Prostate gland (tissue), 2 donors: ENCODE results near the gene VAV2.

Experiments
- POLR2A ChIP-seq: fragments of 450-650 bp; IDR thresholded peaks from one replicate; pipeline ENCODE4 v1.6.1; 2016; ENCODE audit warnings: antibody characterized with exemption, mild to moderate bottlenecking
- TF ChIP-seq, protein P1 (sequence below), 4 experiments: fragments of 200-600 bp in 2 of 4; fragments of 450-650 bp in 2 of 4; sonication (generic) in 2 of 4; IDR thresholded peaks; 1 replicate in 3 of 4; 2 replicates in 1 of 4; pipeline ENCODE4 v1.5.1; 2016 to 2019; ENCODE audit warnings: antibody characterized with exemption in 4 of 4, mild to moderate bottlenecking in 2 of 4, moderate library complexity in 2 of 4

GRCh38 chr9:133968966-133969617 lies 23.0 kb downstream of the VAV2 start:
- TF ChIP-seq, protein P1, sequence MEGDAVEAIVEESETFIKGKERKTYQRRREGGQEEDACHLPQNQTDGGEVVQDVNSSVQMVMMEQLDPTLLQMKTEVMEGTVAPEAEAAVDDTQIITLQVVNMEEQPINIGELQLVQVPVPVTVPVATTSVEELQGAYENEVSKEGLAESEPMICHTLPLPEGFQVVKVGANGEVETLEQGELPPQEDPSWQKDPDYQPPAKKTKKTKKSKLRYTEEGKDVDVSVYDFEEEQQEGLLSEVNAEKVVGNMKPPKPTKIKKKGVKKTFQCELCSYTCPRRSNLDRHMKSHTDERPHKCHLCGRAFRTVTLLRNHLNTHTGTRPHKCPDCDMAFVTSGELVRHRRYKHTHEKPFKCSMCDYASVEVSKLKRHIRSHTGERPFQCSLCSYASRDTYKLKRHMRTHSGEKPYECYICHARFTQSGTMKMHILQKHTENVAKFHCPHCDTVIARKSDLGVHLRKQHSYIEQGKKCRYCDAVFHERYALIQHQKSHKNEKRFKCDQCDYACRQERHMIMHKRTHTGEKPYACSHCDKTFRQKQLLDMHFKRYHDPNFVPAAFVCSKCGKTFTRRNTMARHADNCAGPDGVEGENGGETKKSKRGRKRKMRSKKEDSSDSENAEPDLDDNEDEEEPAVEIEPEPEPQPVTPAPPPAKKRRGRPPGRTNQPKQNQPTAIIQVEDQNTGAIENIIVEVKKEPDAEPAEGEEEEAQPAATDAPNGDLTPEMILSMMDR (IDR thresholded peaks at IDR 0.05), result no peak
- TF ChIP-seq POLR2A, result no peak
